HEK293 (cell line): Measurements from ENCODE around the gene PTH1R.

ENCODE experiments used
- ELK4 ChIP-seq: IDR thresholded peaks from 2 replicates; pipeline ENCODE4 v1.6.1; 2011; ENCODE audit warnings: mild to moderate bottlenecking, low read depth, low read length, borderline replicate concordance
- KLF7 ChIP-seq: fragments of 450-650 bp; formaldehyde crosslinking; IDR thresholded peaks from 2 replicates; pipeline ENCODE4 v1.5.1; 2016; ENCODE audit warnings: missing biosample characterization, missing genetic modification characterization, borderline replicate concordance
- MYNN ChIP-seq: fragments of 450-650 bp; formaldehyde crosslinking; IDR thresholded peaks from 2 replicates; pipeline ENCODE4 v1.5.1; 2016; ENCODE audit warnings: missing biosample characterization, missing genetic modification characterization, borderline replicate concordance
- PBX3 ChIP-seq: sonication (generic); formaldehyde crosslinking; IDR thresholded peaks from 2 replicates; pipeline ENCODE4 v1.8.1; 2022; ENCODE audit warnings: mild to moderate bottlenecking, moderate library complexity, missing genetic modification reagents
- ZBTB44 ChIP-seq: fragments of 450-650 bp; IDR thresholded peaks from 2 replicates; pipeline ENCODE4 v1.5.1; 2018; ENCODE audit warnings: missing biosample characterization, mild to moderate bottlenecking, missing genetic modification characterization
- ZNF175 ChIP-seq: fragments of 450-650 bp; formaldehyde crosslinking; IDR thresholded peaks from 2 replicates; pipeline ENCODE4 v1.5.1; 2016; ENCODE audit warnings: missing biosample characterization, missing genetic modification characterization
- ZNF280D ChIP-seq: fragments of 450-650 bp; formaldehyde crosslinking; IDR thresholded peaks from 2 replicates; pipeline ENCODE4 v1.5.1; 2016; ENCODE audit warnings: missing biosample characterization, missing genetic modification characterization
- ZNF292 ChIP-seq: fragments of 450-650 bp; formaldehyde crosslinking; IDR thresholded peaks from 2 replicates; pipeline ENCODE4 v1.5.1; 2016; ENCODE audit warnings: low read depth, missing biosample characterization, missing genetic modification characterization, borderline replicate concordance
- ZNF558 ChIP-seq: fragments of 450-650 bp; formaldehyde crosslinking; IDR thresholded peaks from 2 replicates; pipeline ENCODE4 v1.5.1; 2016; ENCODE audit warnings: missing biosample characterization, missing genetic modification characterization
- ZNF560 ChIP-seq: fragments of 450-650 bp; formaldehyde crosslinking; IDR thresholded peaks from 2 replicates; pipeline ENCODE4 v1.5.1; 2017; ENCODE audit warnings: missing biosample characterization, missing genetic modification characterization, borderline replicate concordance
- ZNF76 ChIP-seq: fragments of 450-650 bp; formaldehyde crosslinking; IDR thresholded peaks from 2 replicates; pipeline ENCODE4; 2016; ENCODE audit warnings: low read depth, missing biosample characterization, missing genetic modification characterization, borderline replicate concordance
- ZSCAN5A ChIP-seq: fragments of 450-650 bp; formaldehyde crosslinking; IDR thresholded peaks from 2 replicates; pipeline ENCODE4 v1.5.1; 2016; ENCODE audit warnings: missing biosample characterization, missing genetic modification characterization
- TF ChIP-seq, protein P1 (sequence below): fragments of 450-650 bp; formaldehyde crosslinking; IDR thresholded peaks from 2 replicates; pipeline ENCODE4 v1.5.1; 2016; ENCODE audit warnings: missing biosample characterization, missing genetic modification characterization

GRCh38 chr3:46923559-46924350 is 46.2 kb downstream of the PTH1R start:
- TF ChIP-seq, protein P1, sequence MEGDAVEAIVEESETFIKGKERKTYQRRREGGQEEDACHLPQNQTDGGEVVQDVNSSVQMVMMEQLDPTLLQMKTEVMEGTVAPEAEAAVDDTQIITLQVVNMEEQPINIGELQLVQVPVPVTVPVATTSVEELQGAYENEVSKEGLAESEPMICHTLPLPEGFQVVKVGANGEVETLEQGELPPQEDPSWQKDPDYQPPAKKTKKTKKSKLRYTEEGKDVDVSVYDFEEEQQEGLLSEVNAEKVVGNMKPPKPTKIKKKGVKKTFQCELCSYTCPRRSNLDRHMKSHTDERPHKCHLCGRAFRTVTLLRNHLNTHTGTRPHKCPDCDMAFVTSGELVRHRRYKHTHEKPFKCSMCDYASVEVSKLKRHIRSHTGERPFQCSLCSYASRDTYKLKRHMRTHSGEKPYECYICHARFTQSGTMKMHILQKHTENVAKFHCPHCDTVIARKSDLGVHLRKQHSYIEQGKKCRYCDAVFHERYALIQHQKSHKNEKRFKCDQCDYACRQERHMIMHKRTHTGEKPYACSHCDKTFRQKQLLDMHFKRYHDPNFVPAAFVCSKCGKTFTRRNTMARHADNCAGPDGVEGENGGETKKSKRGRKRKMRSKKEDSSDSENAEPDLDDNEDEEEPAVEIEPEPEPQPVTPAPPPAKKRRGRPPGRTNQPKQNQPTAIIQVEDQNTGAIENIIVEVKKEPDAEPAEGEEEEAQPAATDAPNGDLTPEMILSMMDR: peak; percentile 37
- TF ChIP-seq KLF7 (tag by site-specific recombination) (no peak), ZBTB44 (tag by site-specific recombination) (no peak), PBX3 (CRISPR knock-in tag) (no peak), ZNF175 (tag by site-specific recombination) (no peak), ZNF560 (tag by site-specific recombination) (no peak), MYNN (tag by site-specific recombination) (no peak), ZNF558 (tag by site-specific recombination) (no peak), ELK4 (no peak), ZNF292 (tag by site-specific recombination) (no peak), ZSCAN5A (tag by site-specific recombination) (no peak), ZNF76 (no peak), ZNF280D (tag by site-specific recombination) (no peak)
